ENCODE results near the gene B3GALT4. TPM values are rescaled to one million over a fixed set of nuclear protein-coding genes. Genes with fewer than 3 reads are reported as not detected.

The B3GALT4 gene
- total and polyA plus RNA-seq, 2 of the 13 experiments (the other 11 are each of a cell fraction or from before 2014, with no cell fraction given), result 0.04 to 0.27 TPM

- TF ChIP-seq AHDC1 (CRISPR knock-in tag; IDR thresholded peaks at IDR 0.05; ENCODE audit: borderline replicate concordance), result no peak
- 0 out of 2 replicates have a peak, but pooled peaks have one; percentile 28 for TF ChIP-seq SKIL (CRISPR knock-in tag; IDR thresholded peaks at IDR 0.05; ENCODE audit: borderline replicate concordance)
Measured at GRCh38 chr6:33323623-33323948, 46.7 kb downstream of the B3GALT4 start (continued).

GRCh38 chr6:33324125-33324524, 47.2 kb downstream of the B3GALT4 start:
- peak overlapping the region; percentile 85 for H2AFZ ChIP-seq (ENCODE audit: low read length)
- TF ChIP-seq ZNF329 (CRISPR knock-in tag; IDR thresholded peaks at IDR 0.05; ENCODE audit: low read depth) (no peak), TRAFD1 (CRISPR knock-in tag; IDR thresholded peaks at IDR 0.05; ENCODE audit: borderline replicate concordance) (no peak), CBFB (CRISPR knock-in tag; IDR thresholded peaks at IDR 0.05) (no peak), RBM39 (IDR thresholded peaks at IDR 0.05; ENCODE audit: low read depth, low read length, poor library complexity, severe bottlenecking) (no peak), NCOA5 (CRISPR knock-in tag; IDR thresholded peaks at IDR 0.05) (no peak), SMC3 (IDR thresholded peaks at IDR 0.05; ENCODE audit: low read length) (no peak), CEBPG (CRISPR knock-in tag; IDR thresholded peaks at IDR 0.05) (no peak), AGO1 (IDR thresholded peaks at IDR 0.05; ENCODE audit: low read depth, low read length, poor library complexity, severe bottlenecking) (no peak), KMT2B (CRISPR knock-in tag; IDR thresholded peaks at IDR 0.05) (no peak), POLR2A (IDR thresholded peaks at IDR 0.05; ENCODE audit: insufficient read depth in 1 of 2, low read depth in 2 of 2, low read length in 2 of 2) (no peak)

More at GRCh38 chr6:33324125-33324524, 47.2 kb downstream of the B3GALT4 start:
- in situ Hi-C loops (cut with HindIII; ENCODE audit: extremely low pct_ligation_motif_present, low pct_unique_long_range_greater_than_20kb), result no loop called here
- ATAC-seq, result no peak
- Histone ChIP-seq H3K27me3 (ENCODE audit: control insufficient read depth in 1 of 2, insufficient read depth in 2 of 2, low read length in 2 of 2) (no peaks in the 10 kb centered on the region; a peak in 2 of 5 replicates), H3K9me3 (ENCODE audit: low read length) (no peaks in the 10 kb centered on the region), H3K27ac (ENCODE audit: extremely low read length, insufficient read depth, low read length) (no peak overlapping the region), H3K4me3 (replicated peaks in 1 of 3; ENCODE audit: insufficient read depth in 1 of 3, low read depth in 2 of 3, low read length in 3 of 3) (peak overlapping the region; percentile 53 to 88 (median 76)), H3K36me3 (replicated peaks in 1 of 2; ENCODE audit: control insufficient read depth in 1 of 2, insufficient read depth in 2 of 2, low read length in 2 of 2) (peaks cover 3 to 24% of the 10 kb centered on the region in 2 experiments), H3K4me1 (ENCODE audit: insufficient read depth, low read length) (peaks cover 40% of the 10 kb centered on the region), H3K9ac (ENCODE audit: insufficient read depth, low read depth, low read length) (peak overlapping the region; percentile 43), H3K79me2 (ENCODE audit: insufficient read depth, low read length) (peaks cover 22% of the 10 kb centered on the region), H3K4me2 (ENCODE audit: low read depth, low read length) (peak overlapping the region; percentile 90), H4K20me1 (ENCODE audit: insufficient read depth, low read length) (no peaks in the 10 kb centered on the region)
- no TSS peak for BruUV-seq (replicated peaks)
- 42% methylated on average over 7 of the region's 7 CpGs for WGBS (ENCODE audit: low lambda C conversion rate)
- DNase-seq (ENCODE audit: low spot score), result no peak
- POLR2A ChIA-PET, result no interaction called here
- CTCF ChIA-PET (ENCODE audit: low intra/inter-chr PET ratio, low total read pairs), result no interaction called here
- no peak for FAIRE-seq
- intact Hi-C loops (cut with micrococcal nuclease; ENCODE audit: unreplicated experiment), result no loop called here
